Mesenteric fat pad (tissue), 1 donor: ENCODE results near the gene CDCA3. TPM values are rescaled to one million over a fixed set of nuclear protein-coding genes. Genes with fewer than 3 reads are reported as not detected.

Source experiments
- DNase-seq: peaks from one replicate; pipeline ENCODE4 v3.0.0-alpha.2; 2020; ENCODE audit warnings: low spot score
- total RNA-seq: library from RNA; stranded (reverse); fragmentation: NEBNext Ultra II Directional; extraction: Animal tissue kit (Norgen Biotek cat#: 25700); gene quantifications from one replicate; pipeline ENCODE4 v1.2.1, GENCODE V29; 2021
- donor health status: DM: yes; HTN: yes; CAD: no.

CDCA3 gene
- total RNA-seq, 1 donor from 2014 or later: 0.16 TPM

GRCh38 chr12:6834873-6835272, 16.2 kb downstream of the CDCA3 start:
- DNase-seq: no peak

DNA sequence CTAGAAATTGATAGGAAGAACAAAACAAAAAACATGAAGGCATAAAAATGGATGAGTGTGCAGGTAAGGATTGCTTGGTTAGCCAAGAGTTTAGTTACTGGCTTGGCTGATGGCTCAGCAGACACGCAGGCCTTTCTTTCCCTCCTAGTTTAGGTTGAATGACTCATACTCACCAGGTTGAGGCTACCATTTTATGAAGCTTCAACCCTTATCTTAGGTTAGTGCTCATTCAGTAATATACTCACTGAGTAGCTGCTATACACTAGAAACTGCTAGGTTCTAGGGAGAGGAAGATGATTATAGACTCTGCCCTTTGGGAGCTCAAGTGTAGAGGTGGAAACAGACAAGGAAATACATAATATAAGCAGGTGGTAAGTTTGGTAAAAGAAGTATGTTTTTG, 16.8 kb downstream of the CDCA3 start:
- DNase-seq: no peak

- DNase-seq: no peak
Measured at GRCh38 chr12:6833189-6833890, 17.7 kb downstream of the CDCA3 start.

GRCh38 chr12:6832125-6832524, 19.0 kb downstream of the CDCA3 start:
- DNase-seq: no peak

- DNase-seq: no peak
Measured at GRCh38 chr12:6831450-6831995, 19.6 kb downstream of the CDCA3 start.

- DNase-seq: no peak
Measured at GRCh38 chr12:6830999-6831398, 20.1 kb downstream of the CDCA3 start.

GRCh38 chr12:6830286-6830890, 20.7 kb downstream of the CDCA3 start:
- no peak for DNase-seq

DNA sequence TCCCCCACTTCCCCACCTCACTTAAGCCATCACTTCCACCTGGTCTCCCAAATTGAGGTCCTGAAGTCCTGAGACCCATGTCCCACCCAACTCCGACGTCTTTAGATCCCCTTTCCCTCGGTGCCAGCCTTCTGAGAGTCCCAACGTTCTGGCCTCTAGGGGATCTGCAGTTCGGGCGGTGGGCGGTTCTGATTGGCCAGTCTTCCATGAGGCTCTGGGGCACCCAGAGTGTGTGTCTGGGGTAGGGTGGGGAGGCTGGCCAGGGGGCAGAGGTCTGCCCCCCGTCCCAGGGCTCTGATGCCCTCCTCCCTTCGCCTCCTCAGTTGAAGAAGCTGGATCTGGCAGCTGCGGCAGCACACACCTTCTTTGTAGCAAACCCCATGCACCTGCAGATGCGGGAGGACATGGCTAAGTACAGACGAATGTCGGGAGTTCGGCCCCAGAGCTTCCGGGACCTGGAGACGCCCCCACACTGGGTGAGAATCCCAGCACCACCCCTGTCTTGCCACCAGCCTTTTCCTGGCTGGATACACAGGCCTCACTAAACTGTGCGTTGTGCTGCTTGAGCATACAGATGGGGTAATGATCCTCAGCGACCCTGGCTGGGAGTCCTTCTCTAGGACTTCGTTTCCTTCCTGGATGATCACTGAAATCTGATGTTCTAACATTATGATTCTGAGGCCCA, 21.4 kb downstream of the CDCA3 start:
- no peak for DNase-seq

- no peak for DNase-seq
Measured at GRCh38 chr12:6828781-6829535, 22.1 kb downstream of the CDCA3 start.

DNA sequence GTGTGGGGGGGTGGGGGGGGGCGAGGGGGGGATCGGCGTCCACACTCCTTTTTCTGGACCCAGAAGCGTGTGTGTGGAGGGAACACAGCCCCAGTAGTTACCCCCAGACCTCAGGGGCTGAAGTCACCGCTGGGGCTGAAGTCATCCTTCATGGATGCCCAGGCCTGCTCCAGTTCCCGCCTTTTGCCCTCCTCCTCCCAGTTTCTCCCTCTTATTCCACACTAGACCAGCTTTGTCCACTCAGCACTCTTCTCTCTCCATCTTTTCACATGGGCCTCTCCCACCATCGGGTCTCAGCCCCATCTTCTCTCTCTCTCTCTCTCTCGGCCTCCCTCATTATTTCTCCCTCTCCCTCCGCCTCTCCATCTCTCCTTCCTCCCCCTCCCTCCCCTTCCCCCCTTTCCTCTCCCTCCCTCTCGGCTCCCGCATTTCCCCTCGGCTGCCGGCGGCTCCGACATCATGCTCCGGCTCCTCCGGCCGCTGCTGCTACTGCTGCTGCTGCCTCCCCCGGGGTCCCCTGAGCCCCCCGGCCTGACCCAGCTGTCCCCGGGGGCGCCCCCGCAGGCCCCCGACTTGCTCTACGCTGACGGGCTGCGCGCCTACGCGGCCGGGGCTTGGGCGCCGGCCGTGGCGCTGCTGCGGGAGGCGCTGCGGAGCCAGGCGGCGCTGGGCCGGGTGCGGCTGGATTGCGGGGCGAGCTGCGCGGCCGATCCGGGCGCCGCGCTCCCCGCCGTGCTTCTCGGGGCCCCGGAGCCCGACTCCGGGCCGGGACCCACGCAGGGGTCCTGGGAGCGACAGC, 22.9 kb downstream of the CDCA3 start, which contains the start of gene P3H3:
Gene P3H3, plus strand, starts transcription at position 426 of the 799 bp plus-strand sequence. Its CDS starts 34 bp downstream, at position 460.
- DNase-seq: no peak

- no peak for DNase-seq
Measured at GRCh38 chr12:6827437-6827911, 23.6 kb downstream of the CDCA3 start.

DNA sequence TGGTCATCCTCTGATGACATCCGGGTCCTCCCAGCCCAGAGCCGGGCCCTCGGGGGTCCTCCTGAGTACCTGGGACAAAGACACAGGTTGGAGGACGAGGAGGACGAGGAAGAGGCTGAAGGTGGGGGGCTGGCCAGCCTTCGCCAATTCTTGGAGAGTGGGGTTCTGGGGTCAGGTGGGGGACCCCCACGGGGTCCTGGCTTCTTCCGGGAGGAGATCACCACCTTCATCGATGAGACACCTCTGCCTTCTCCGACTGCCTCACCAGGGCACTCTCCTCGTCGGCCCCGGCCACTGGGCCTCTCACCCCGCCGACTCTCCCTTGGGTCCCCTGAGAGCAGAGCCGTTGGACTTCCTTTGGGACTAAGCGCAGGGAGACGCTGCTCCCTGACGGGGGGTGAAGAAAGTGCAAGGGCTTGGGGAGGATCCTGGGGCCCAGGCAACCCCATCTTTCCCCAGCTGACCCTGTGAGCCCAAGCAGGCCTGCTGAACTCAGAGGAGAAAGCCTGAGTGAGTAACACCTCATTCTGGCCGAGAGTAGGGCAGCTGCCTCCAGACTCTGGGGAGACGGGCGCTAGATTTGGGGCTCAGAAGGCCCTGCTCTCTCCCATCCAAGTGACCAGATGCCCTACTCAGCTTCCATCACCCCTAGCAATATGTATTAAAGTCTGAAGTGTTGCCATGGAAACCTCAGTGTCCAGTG, 24.2 kb downstream of the CDCA3 start:
- DNase-seq: no peak

DNA sequence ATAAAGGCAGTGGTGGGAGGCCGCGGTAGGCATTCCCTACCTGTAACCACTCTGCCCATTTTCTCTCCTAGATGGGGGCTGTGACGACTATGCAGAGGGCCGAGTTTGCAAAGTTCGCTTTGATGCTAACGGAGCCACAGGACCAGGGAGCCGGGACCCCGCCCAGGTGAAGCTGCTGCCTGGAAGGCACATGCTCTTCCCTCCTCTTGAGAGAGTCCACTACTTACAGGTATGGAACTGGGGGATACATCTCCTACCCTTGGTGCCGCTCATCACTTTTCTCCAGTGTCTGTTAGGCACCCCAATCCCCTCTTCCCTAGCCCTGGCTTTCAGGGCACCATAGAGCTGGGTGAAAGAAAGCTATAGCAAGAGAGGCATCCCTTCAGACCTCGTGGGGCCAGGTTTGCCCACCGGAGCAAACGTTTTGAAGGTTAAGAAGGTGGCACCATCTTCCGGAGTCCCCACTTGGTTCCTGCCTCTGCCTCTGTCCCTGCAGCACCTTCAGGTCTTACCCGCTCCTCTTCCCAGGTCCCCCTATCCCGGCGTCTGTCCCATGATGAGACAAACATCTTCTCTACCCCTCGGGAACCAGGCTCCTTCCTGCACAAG, 24.9 kb downstream of the CDCA3 start:
- no peak for DNase-seq

DNA sequence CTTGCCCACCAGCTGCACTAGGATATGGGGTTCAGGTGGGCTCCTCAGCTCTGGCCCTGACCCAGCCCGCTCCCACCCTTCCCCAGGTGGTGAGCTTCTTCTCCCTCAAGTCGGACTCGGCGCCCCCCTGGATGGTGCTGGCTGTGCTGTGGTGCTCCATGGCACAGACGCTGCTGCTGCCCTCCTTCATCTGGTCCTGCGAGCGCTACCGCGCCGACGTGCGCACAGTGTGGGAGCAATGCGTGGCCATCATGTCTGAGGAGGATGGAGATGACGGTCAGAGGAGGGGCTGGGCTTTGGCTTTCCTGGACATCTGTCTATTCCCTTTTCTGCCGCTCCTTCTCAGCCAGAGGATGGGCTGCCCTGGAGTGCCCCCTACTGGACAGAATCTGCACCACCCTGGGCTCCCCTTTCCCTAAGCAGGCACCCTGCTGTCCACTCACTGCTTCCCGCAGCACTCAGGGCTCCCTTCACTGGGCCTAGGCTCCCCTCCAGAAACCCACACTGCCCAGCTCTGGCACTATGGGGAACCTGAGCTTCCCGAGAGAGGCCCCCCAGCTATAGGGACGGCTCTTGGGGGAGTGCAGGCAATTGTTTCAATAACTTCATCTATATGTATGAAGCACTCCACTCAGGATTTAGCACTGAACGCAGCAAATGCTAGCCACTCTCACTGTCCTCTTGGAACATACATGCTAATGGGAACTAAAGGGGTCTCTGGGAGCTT, 25.5 kb downstream of the CDCA3 start:
- DNase-seq: no peak

DNA sequence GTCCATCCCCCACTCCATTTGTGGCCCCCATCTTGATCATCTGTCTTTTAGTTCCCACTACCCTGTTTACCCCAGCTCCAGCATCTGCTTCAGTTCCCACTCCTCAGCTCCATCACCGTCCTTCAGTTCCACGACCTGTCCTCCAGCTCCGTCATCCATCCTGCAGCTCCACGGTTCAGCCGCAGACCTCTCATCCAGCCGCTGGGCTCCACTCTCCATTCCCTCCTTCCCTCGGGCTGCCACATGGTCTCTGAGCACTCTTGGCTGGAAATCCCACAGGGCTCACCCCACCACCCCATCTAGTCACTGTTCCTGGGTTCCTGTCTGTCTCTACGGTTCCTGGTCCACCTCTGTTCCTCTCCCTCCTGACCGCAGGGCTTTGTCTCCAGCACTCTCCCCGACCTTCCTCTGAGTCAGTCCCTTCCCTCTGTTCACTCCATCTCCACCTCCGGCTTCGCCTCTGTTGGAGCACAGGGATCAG, 26.1 kb downstream of the CDCA3 start:
- no peak for DNase-seq

GRCh38 chr12:6824085-6824775, 26.9 kb downstream of the CDCA3 start:
- DNase-seq: no peak

- no peak for DNase-seq
Measured at GRCh38 chr12:6823182-6824084, 27.7 kb downstream of the CDCA3 start.
